PC-9 (cell line): ENCODE results near the gene PDE7B. TPM values are rescaled to one million over a fixed set of nuclear protein-coding genes. Genes with fewer than 3 reads are reported as not detected.

ENCODE experiments used
- BruUV-seq: library from RNA; stranded (reverse); fragments of 400-500 nt; replicated peaks from 2 replicates; lab custom pipeline; 2021; lab: Mats Ljungman, UMichigan
- CTCF ChIA-PET: fragments of 300-600 bp; sonication (Branson Sonifier 250); formaldehyde crosslinking; loops from one replicate; lab custom pipeline; 2022; ENCODE audit warnings: antibody characterized with exemption; lab: Charles Lee
- POLR2A ChIA-PET: fragments of 300-600 bp; sonication (Branson Sonifier 250); formaldehyde crosslinking; loops from one replicate; lab custom pipeline; 2022; ENCODE audit warnings: antibody characterized with exemption; ENCODE audit not compliant: unreplicated experiment; lab: Charles Lee
- DNase-seq, 2 experiments: peaks; one replicate each; pipeline versions ENCODE4 v3.0.0 to v3.0.0-alpha.2; 2015 to 2022; ENCODE audit warnings: mixed read lengths in 1 of 2
- H2AFZ ChIP-seq: fragments of 200-600 bp; sonication (generic); 2 replicates; pipeline ENCODE4 v1.8.1; 2017; ENCODE audit warnings: antibody characterized with exemption
- H3F3A ChIP-seq: fragments of 200-600 bp; sonication (generic); 2 replicates; pipeline ENCODE4 v1.8.1; 2017; ENCODE audit warnings: antibody characterized with exemption, mild to moderate bottlenecking, low read depth; ENCODE audit not compliant: insufficient read depth
- H3K27ac ChIP-seq: fragments of 200-600 bp; sonication (generic); 2 replicates; pipeline ENCODE4 v1.6.1; 2016; ENCODE audit warnings: mixed run types
- H3K27me3 ChIP-seq: fragments of 200-600 bp; sonication (generic); 2 replicates; pipeline ENCODE4 v1.6.1; 2016; ENCODE audit warnings: low read depth, mixed run types; ENCODE audit not compliant: insufficient read depth
- H3K36me3 ChIP-seq: fragments of 200-600 bp; sonication (generic); 2 replicates; pipeline ENCODE4 v1.6.1; 2016; ENCODE audit warnings: low read depth, mixed run types
- H3K4me1 ChIP-seq: fragments of 200-600 bp; sonication (generic); replicated peaks from 2 replicates; pipeline ENCODE4 v1.6.1; 2016; ENCODE audit warnings: mixed run types; ENCODE audit not compliant: insufficient read depth
- H3K4me2 ChIP-seq: fragments of 200-600 bp; sonication (generic); 2 replicates; pipeline ENCODE4 v1.6.1; 2017; ENCODE audit warnings: mixed run types
- H3K4me3 ChIP-seq: fragments of 200-600 bp; sonication (generic); 2 replicates; pipeline ENCODE4 v1.6.1; 2016; ENCODE audit warnings: mixed run types
- H3K79me2 ChIP-seq: fragments of 200-600 bp; sonication (generic); 2 replicates; pipeline ENCODE4 v1.6.1; 2017; ENCODE audit warnings: low read depth, mixed run types
- H3K9me2 ChIP-seq: fragments of 200-600 bp; sonication (generic); 2 replicates; pipeline ENCODE4 v1.8.1; 2017; ENCODE audit warnings: mild to moderate bottlenecking; ENCODE audit not compliant: insufficient read depth
- H3K9me3 ChIP-seq: fragments of 200-600 bp; sonication (generic); 2 replicates; pipeline ENCODE4 v1.8.1; 2016; ENCODE audit warnings: low read depth; ENCODE audit not compliant: insufficient read depth
- H4K20me1 ChIP-seq: fragments of 200-600 bp; sonication (generic); 2 replicates; pipeline ENCODE4 v1.8.1; 2017; ENCODE audit not compliant: insufficient read depth
- EZH2 ChIP-seq: fragments of 200-600 bp; sonication (generic); IDR thresholded peaks from 2 replicates; pipeline ENCODE4 v1.8.0; 2017; ENCODE audit warnings: antibody characterized with exemption, low read depth
- intact Hi-C: fragments of 100-400 bp; cut with micrococcal nuclease; formaldehyde crosslinking; loops from one replicate; pipeline ENCODE4 v1.10.0; 2022; ENCODE audit not compliant: unreplicated experiment
- total RNA-seq: library from RNA; stranded (reverse); gene quantifications from 2 replicates; pipeline ENCODE4 v1.2.3, GENCODE V29; 2021
- TF ChIP-seq, protein P1 (sequence below): fragments of 200-600 bp; sonication (generic); conservative IDR thresholded peaks from 2 replicates; pipeline ENCODE4 v1.6.1; 2017; ENCODE audit warnings: mixed run types, antibody characterized with exemption, mild to moderate bottlenecking, moderate library complexity

The PDE7B gene
- total RNA-seq, 1 experiment from 2014 or later: 0.31 TPM

DNA sequence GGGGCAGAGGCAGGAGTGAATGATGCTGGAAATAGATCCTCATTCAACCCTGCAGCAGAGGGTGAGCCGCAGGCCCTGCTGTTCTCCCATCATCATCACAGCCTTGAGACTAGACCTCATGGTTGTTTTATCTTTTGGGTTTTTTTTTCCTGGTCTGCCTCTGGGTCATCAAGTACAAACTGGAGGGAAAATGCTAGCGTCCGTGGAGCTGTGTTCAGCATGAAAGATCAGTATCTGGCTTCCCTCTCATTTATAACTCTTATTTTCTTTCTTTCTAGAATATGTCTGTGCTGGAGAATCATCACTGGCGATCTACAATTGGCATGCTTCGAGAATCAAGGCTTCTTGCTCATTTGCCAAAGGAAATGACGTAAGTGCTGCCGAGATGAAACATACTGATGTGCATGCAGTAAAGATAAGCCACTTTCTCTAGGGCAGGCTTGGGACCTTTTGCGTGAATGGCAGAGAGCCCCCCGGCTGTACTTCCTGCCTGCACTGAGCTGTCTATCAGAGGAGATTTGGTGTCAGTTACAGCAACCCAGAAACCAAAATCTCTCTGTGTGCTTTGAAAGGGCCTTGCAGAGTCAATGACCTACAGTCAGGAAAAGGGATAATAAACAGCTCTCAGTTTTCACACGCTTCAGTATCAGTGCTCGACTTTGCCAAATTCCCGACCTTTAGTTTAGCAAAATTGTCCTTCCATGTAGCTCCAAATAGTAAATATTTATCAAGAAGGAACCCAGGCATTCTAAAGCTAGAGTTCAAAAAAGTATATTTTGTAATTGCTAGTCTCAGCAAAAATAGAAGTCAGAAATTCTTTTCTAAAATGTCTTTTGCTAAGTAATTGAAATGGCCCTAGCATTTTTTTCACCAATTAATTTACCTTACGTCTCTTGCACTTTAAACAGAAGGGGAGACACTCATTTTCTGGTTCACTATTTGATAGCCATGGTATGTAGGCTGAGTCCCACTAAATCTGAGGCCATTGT, 322.3 kb downstream of the PDE7B start:
- H3K9me2 ChIP-seq: no peaks in the 10 kb centered on the region
- H3K36me3 ChIP-seq: no peaks in the 10 kb centered on the region
- no peak for DNase-seq
- no peaks in the 10 kb centered on the region for H3K9me3 ChIP-seq
- no peaks in the 10 kb centered on the region for H3K79me2 ChIP-seq
- no TSS peak for BruUV-seq
- ChIA-PET CTCF (no interaction called here), POLR2A (no interaction called here)
- no peak for TF ChIP-seq EZH2
- TF ChIP-seq, protein P1, sequence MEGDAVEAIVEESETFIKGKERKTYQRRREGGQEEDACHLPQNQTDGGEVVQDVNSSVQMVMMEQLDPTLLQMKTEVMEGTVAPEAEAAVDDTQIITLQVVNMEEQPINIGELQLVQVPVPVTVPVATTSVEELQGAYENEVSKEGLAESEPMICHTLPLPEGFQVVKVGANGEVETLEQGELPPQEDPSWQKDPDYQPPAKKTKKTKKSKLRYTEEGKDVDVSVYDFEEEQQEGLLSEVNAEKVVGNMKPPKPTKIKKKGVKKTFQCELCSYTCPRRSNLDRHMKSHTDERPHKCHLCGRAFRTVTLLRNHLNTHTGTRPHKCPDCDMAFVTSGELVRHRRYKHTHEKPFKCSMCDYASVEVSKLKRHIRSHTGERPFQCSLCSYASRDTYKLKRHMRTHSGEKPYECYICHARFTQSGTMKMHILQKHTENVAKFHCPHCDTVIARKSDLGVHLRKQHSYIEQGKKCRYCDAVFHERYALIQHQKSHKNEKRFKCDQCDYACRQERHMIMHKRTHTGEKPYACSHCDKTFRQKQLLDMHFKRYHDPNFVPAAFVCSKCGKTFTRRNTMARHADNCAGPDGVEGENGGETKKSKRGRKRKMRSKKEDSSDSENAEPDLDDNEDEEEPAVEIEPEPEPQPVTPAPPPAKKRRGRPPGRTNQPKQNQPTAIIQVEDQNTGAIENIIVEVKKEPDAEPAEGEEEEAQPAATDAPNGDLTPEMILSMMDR: no peak
- no peaks in the 10 kb centered on the region for H3K27me3 ChIP-seq
- intact Hi-C loops: no loop called here
- no peak overlapping the region; the same call in 1 of the 2 replicates for H2AFZ ChIP-seq
- no peak overlapping the region for H3K27ac ChIP-seq
- no peaks in the 10 kb centered on the region for H3K4me1 ChIP-seq
- H3K4me2 ChIP-seq: no peak overlapping the region
- no peaks in the 10 kb centered on the region for H3F3A ChIP-seq
- no peaks in the 10 kb centered on the region for H4K20me1 ChIP-seq
- no peak overlapping the region for H3K4me3 ChIP-seq

DNA sequence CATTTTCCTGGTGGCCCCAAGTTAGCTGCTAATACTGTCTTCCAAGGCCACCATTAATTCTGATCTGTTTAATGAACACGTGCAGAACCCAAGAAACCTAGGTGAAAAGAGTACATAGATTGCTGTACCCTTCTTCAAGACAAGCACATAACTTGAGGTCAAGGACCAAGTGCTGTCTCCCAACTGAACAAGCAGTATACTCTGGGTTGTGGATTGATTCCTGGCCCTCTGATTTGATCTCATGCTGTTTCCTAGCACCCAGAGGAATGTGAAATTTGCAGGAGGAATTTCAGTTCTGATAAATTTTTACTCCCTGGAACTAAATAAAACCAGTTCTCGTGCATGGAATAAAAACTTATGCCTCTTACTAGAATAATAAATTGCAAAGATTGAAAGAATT, 323.0 kb downstream of the PDE7B start:
- no peaks in the 10 kb centered on the region for H3K9me3 ChIP-seq
- H3K36me3 ChIP-seq: no peaks in the 10 kb centered on the region
- no peaks in the 10 kb centered on the region for H3K79me2 ChIP-seq
- no peaks in the 10 kb centered on the region for H3K4me1 ChIP-seq
- BruUV-seq: no TSS peak
- H3K9me2 ChIP-seq: no peaks in the 10 kb centered on the region
- intact Hi-C loops: no loop called here
- H3K27ac ChIP-seq: no peak overlapping the region
- H3F3A ChIP-seq: no peaks in the 10 kb centered on the region
- no peaks in the 10 kb centered on the region for H4K20me1 ChIP-seq
- ChIA-PET CTCF (no interaction called here), POLR2A (no interaction called here)
- no peaks in the 10 kb centered on the region for H3K27me3 ChIP-seq
- H3K4me3 ChIP-seq: no peak overlapping the region
- H2AFZ ChIP-seq: no peak overlapping the region
- no peak for DNase-seq
- no peak overlapping the region for H3K4me2 ChIP-seq
- TF ChIP-seq, protein P1: no peak
- no peak for TF ChIP-seq EZH2

DNA sequence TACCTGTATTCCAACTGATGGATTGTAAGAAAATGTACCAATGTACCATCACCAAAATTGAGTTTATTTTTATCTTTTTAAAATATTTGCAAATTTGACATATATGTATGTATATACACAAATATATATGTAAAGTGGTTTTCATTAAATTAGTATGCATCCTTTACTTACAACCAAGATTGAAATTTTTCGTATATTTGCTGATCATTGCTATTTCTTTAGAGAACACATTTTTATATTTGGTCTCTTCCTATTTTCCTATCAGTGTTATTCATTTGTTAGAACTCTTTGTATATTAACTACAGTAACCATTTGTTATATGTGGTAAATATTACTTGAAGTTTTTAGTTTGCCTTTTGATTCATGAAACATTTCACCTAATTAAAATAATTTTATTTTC, 324.4 kb downstream of the PDE7B start:
- POLR2A ChIA-PET: no interaction called here
- no peak for DNase-seq
- no peak overlapping the region for H3K27ac ChIP-seq

More for the DNA sequence above, 324.4 kb downstream of the PDE7B start:
- intact Hi-C loops: no loop called here
- TF ChIP-seq EZH2: no peak
- TF ChIP-seq, protein P1: no peak
- no peak overlapping the region for H3K4me3 ChIP-seq
- H3K36me3 ChIP-seq: no peaks in the 10 kb centered on the region
- no peaks in the 10 kb centered on the region for H4K20me1 ChIP-seq
- no peak overlapping the region for H3K4me2 ChIP-seq
- no peaks in the 10 kb centered on the region for H3K9me3 ChIP-seq
- CTCF ChIA-PET: no interaction called here
- H3F3A ChIP-seq: no peaks in the 10 kb centered on the region
- no peaks in the 10 kb centered on the region for H3K27me3 ChIP-seq
- H3K4me1 ChIP-seq: no peaks in the 10 kb centered on the region
- H3K79me2 ChIP-seq: no peaks in the 10 kb centered on the region
- 0 out of 2 replicates have a peak overlapping the region, but pooled peaks have one; percentile 0 for H2AFZ ChIP-seq
- BruUV-seq: no TSS peak
- no peaks in the 10 kb centered on the region for H3K9me2 ChIP-seq
